HepG2 (cell line): ENCODE results near the gene MESD. TPM values are rescaled to one million over a fixed set of nuclear protein-coding genes. Genes with fewer than 3 reads are reported as not detected.

Experiments
- ATAC-seq: fragments of 200-7000 bp; cut with Tn5 transposase; 3 replicates; pipeline ENCODE4 v1.9.1; 2020; ENCODE audit warnings: mild to moderate bottlenecking, moderate library complexity
- BruUV-seq: library from RNA; stranded (reverse); fragments of 400-500 nt; replicated peaks from 2 replicates; lab custom pipeline; 2021; lab: Mats Ljungman, UMichigan
- CTCF ChIA-PET: fragments of 300-600 bp; formaldehyde crosslinking; extraction: SDS; loops from one replicate; lab custom pipeline; 2021; ENCODE audit warnings: low total read pairs, inconsistent platforms, low intra/inter-chr PET ratio; lab: Yijun Ruan, JAX
- POLR2A ChIA-PET: fragments of 350-600 bp; sonication (Branson Sonifier 250); formaldehyde crosslinking; loops from one replicate; lab custom pipeline; 2020; ENCODE audit warnings: antibody characterized with exemption, inconsistent platforms; lab: Yijun Ruan, JAX
- DNase-seq: peaks from one replicate; pipeline ENCODE4 v3.0.0-alpha.2; 2015; ENCODE audit warnings: low spot score
- FAIRE-seq: peaks from 3 replicates; lab custom pipeline; 2011; peaks lifted over from hg19 to GRCh38; lab: Jason Lieb, UNC
- H2AFZ ChIP-seq: one replicate; pipeline ENCODE4 v1.6.1; 2011; ENCODE audit warnings: low read length, inconsistent platforms
- H3K27ac ChIP-seq: fragments of 300-600 bp; 3 replicates; pipeline ENCODE4 v1.8.0; 2011; ENCODE audit warnings: mixed run types, mild to moderate bottlenecking, mixed read lengths, low read length, inconsistent platforms; ENCODE audit not compliant: insufficient read depth; ENCODE audit errors: extremely low read length
- H3K27me3 ChIP-seq, 2 experiments: fragments of 200-600 bp in 1 of 2; 2 replicates in 1 of 2; 3 replicates in 1 of 2; pipeline versions ENCODE4 v1.6.0 to v1.8.0; 2011; ENCODE audit warnings: low read length in 2 of 2, mild to moderate bottlenecking in 2 of 2, moderate library complexity in 2 of 2, inconsistent platforms in 1 of 2; ENCODE audit not compliant: insufficient read depth in 2 of 2, control insufficient read depth in 1 of 2
- H3K36me3 ChIP-seq, 2 experiments: fragments of 200-600 bp in 1 of 2; replicated peaks in 1 of 2; 2 replicates in 1 of 2; 3 replicates in 1 of 2; pipeline versions ENCODE4 v1.5.1 to v1.8.0; 2011; ENCODE audit warnings: low read length in 2 of 2, inconsistent platforms in 1 of 2; ENCODE audit not compliant: insufficient read depth in 2 of 2, control insufficient read depth in 1 of 2
- H3K4me1 ChIP-seq: 2 replicates; pipeline ENCODE4 v1.5.1; 2012; ENCODE audit warnings: low read length, inconsistent platforms; ENCODE audit not compliant: insufficient read depth
- H3K4me2 ChIP-seq: 2 replicates; pipeline ENCODE4 v1.6.0; 2011; ENCODE audit warnings: low read depth, low read length, inconsistent platforms
- H3K4me3 ChIP-seq, 3 experiments: fragments of 200-600 bp in 1 of 3; sonication (generic), shearing (Covaris generic) in 1 of 3; replicated peaks in 1 of 3; 2 replicates each; pipeline ENCODE4 v1.5.1; 2011 to 2016; ENCODE audit warnings: low read length in 3 of 3, inconsistent platforms in 2 of 3, low read depth in 2 of 3, mild to moderate bottlenecking in 2 of 3, control low read depth in 1 of 3, mixed read lengths in 1 of 3; ENCODE audit not compliant: insufficient read depth in 1 of 3
- H3K79me2 ChIP-seq: one replicate; pipeline ENCODE4 v1.6.1; 2011; ENCODE audit warnings: low read length, inconsistent platforms; ENCODE audit not compliant: insufficient read depth
- H3K9ac ChIP-seq: 2 replicates; pipeline ENCODE4 v1.6.0; 2011; ENCODE audit warnings: mild to moderate bottlenecking, low read depth, low read length, inconsistent platforms; ENCODE audit not compliant: insufficient read depth
- H3K9me3 ChIP-seq: 2 replicates; pipeline ENCODE4 v1.5.1; 2012; ENCODE audit warnings: mild to moderate bottlenecking, low read length
- H4K20me1 ChIP-seq: 2 replicates; pipeline ENCODE4 v1.6.0; 2011; ENCODE audit warnings: inconsistent platforms, mild to moderate bottlenecking, low read length, moderate library complexity; ENCODE audit not compliant: insufficient read depth
- ATRX ChIP-seq: sonication (generic); formaldehyde crosslinking; IDR thresholded peaks from 2 replicates; pipeline ENCODE4 v1.4.0; 2020; ENCODE audit warnings: missing genetic modification reagents, borderline replicate concordance
- BHLHE40 ChIP-seq: IDR thresholded peaks from 2 replicates; pipeline ENCODE4 v1.6.1; 2011; ENCODE audit warnings: low read length, improper control_type of control experiment
- CEBPG ChIP-seq: IDR thresholded peaks from 2 replicates; pipeline ENCODE4 v1.6.1; 2016
- KDM1A ChIP-seq: IDR thresholded peaks from 2 replicates; pipeline ENCODE4 v1.6.1; 2016; ENCODE audit warnings: missing compliant biosample characterization
- MAF1 ChIP-seq: sonication (generic); formaldehyde crosslinking; IDR thresholded peaks from 2 replicates; pipeline ENCODE4 v1.5.0; 2020; ENCODE audit warnings: missing genetic modification reagents, borderline replicate concordance
- MTF2 ChIP-seq: sonication (generic); formaldehyde crosslinking; IDR thresholded peaks from 2 replicates; pipeline ENCODE4 v1.5.0; 2020; ENCODE audit warnings: missing genetic modification reagents, borderline replicate concordance
- SMARCC2 ChIP-seq: fragments of 450-650 bp; IDR thresholded peaks from 2 replicates; pipeline ENCODE4 v1.6.1; 2017; ENCODE audit warnings: antibody characterized with exemption, mild to moderate bottlenecking
- ZNF709 ChIP-seq: sonication (generic); formaldehyde crosslinking; IDR thresholded peaks from 2 replicates; pipeline ENCODE4 v1.5.0; 2020; ENCODE audit warnings: mild to moderate bottlenecking, missing genetic modification reagents
- WGBS: methylation state at CpG from one replicate; pipeline ENCODE4 v1.1.6; 2017; ENCODE audit warnings: low lambda C conversion rate; 5-methylcytosine and 5-hydroxymethylcytosine counted together
- in situ Hi-C: cut with HindIII; loops from 2 replicates; pipeline ENCODE4 v1.10.0; 2017; ENCODE audit warnings: low pct_unique_long_range_greater_than_20kb; ENCODE audit not compliant: extremely low pct_ligation_motif_present
- intact Hi-C: fragments of 100-400 bp; cut with micrococcal nuclease; formaldehyde crosslinking; loops from one replicate; pipeline ENCODE4 v1.10.0; 2022; ENCODE audit not compliant: unreplicated experiment
- polyA plus RNA-seq, 8 experiments: library from polyadenylated mRNA; depleted of rRNA in 3 of 8; stranded (reverse) in 7 of 8; unstranded in 1 of 8; fragments of >200 nt; fragmentation: Illumina TruSeq in 4 of 8; extraction: Trizol in 4 of 8; gene quantifications; 2 replicates each; pipeline versions ENCODE4 v1.2.1 to v1.2.3, GENCODE V29; 2011 to 2016; ENCODE audit warnings: low read depth in 4 of 8, missing spikeins in 1 of 8, mixed read lengths in 1 of 8; ENCODE audit not compliant: insufficient read depth in 1 of 8
- total RNA-seq, 5 experiments: library from RNA; depleted of rRNA; stranded (reverse); fragments of >200 nt; fragmentation: Illumina TruSeq; extraction: Trizol; gene quantifications; 2 replicates each; pipeline ENCODE4 v1.2.3, GENCODE V29; 2016; ENCODE audit warnings: low read depth in 1 of 5
- TF ChIP-seq, protein P1 (sequence below): sonication (generic); formaldehyde crosslinking; IDR thresholded peaks from 2 replicates; pipeline ENCODE4 v1.4.0; 2020; ENCODE audit warnings: mild to moderate bottlenecking, missing genetic modification reagents
- TF ChIP-seq, protein P2 (sequence below): sonication (generic); formaldehyde crosslinking; IDR thresholded peaks from 2 replicates; pipeline ENCODE4 v1.9.0; 2021; ENCODE audit warnings: missing genetic modification reagents, borderline replicate concordance

Gene MESD
- total and polyA plus RNA-seq, 2 of the 13 experiments (the other 11 are each of a cell fraction or from before 2014, with no cell fraction given): 18.0 to 46.2 TPM

DNA sequence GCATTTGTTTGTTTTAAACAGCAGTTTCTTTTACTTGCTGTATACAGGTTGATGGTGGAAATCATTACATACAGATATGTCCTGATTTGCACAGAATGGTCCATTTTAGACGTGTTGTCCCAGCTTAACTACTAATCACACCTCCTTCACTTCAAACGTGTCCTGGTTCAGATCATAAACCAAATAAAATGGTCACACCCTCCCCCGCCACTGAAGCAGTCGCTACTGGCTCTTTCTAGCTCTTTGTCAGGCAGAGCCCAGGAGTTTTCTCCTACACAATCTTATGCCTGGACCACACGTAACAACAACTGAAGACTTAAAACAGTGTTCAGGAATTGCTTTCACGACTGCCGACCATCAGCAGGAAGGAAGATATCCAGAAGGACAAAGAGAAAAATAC is 73.6 kb downstream of the MESD start:
- no peak for ATAC-seq
- no peaks in the 10 kb centered on the region; a peak in 1 of 5 replicates for H3K27me3 ChIP-seq
- ChIA-PET CTCF (no interaction called here), POLR2A (no interaction called here)
- no peaks in the 10 kb centered on the region for H3K79me2 ChIP-seq
- H3K4me2 ChIP-seq: no peak overlapping the region
- no peaks in the 10 kb centered on the region for H3K9me3 ChIP-seq
- H3K27ac ChIP-seq: no peak overlapping the region
- peaks cover 24% of the 10 kb centered on the region for H3K4me1 ChIP-seq
- no peak for FAIRE-seq
- TF ChIP-seq SMARCC2 (no peak), MTF2 (CRISPR knock-in tag) (no peak), MAF1 (CRISPR knock-in tag) (no peak), ATRX (CRISPR knock-in tag) (no peak), BHLHE40 (no peak), CEBPG (CRISPR knock-in tag) (no peak), ZNF709 (CRISPR knock-in tag) (no peak), KDM1A (CRISPR knock-in tag) (no peak)
- TF ChIP-seq, protein P1, sequence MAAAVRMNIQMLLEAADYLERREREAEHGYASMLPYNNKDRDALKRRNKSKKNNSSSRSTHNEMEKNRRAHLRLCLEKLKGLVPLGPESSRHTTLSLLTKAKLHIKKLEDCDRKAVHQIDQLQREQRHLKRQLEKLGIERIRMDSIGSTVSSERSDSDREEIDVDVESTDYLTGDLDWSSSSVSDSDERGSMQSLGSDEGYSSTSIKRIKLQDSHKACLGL (CRISPR knock-in tag): no peak
- TF ChIP-seq, protein P2, sequence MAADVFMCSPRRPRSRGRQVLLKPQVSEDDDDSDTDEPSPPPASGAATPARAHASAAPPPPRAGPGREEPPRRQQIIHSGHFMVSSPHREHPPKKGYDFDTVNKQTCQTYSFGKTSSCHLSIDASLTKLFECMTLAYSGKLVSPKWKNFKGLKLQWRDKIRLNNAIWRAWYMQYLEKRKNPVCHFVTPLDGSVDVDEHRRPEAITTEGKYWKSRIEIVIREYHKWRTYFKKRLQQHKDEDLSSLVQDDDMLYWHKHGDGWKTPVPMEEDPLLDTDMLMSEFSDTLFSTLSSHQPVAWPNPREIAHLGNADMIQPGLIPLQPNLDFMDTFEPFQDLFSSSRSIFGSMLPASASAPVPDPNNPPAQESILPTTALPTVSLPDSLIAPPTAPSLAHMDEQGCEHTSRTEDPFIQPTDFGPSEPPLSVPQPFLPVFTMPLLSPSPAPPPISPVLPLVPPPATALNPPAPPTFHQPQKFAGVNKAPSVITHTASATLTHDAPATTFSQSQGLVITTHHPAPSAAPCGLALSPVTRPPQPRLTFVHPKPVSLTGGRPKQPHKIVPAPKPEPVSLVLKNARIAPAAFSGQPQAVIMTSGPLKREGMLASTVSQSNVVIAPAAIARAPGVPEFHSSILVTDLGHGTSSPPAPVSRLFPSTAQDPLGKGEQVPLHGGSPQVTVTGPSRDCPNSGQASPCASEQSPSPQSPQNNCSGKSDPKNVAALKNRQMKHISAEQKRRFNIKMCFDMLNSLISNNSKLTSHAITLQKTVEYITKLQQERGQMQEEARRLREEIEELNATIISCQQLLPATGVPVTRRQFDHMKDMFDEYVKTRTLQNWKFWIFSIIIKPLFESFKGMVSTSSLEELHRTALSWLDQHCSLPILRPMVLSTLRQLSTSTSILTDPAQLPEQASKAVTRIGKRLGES (CRISPR knock-in tag): no peak
- H3K9ac ChIP-seq: no peak overlapping the region
- H2AFZ ChIP-seq: no peak overlapping the region
- intact Hi-C loops (no loop called here), in situ Hi-C loops (no loop called here)
- no peak for DNase-seq
- H3K4me3 ChIP-seq: no peak overlapping the region
- 81% methylated on average over 7 of the region's 7 CpGs for WGBS
- no peaks in the 10 kb centered on the region; the same call in 1 of the 2 replicates for H4K20me1 ChIP-seq
- H3K36me3 ChIP-seq: peaks cover 13 to 26% of the 10 kb centered on the region in 2 experiments; a peak in 4 of 5 replicates
- no TSS peak for BruUV-seq
